GM19351 (cell line): ENCODE data around the gene DCT.
A peak's percentile ranks its signal among the peaks of the same experiment; 100 is the strongest.

ENCODE experiments used
- ATAC-seq: cut with Tn5 transposase; IDR thresholded peaks from one replicate; pipeline ENCODE4 v1.9.1; 2021; ENCODE audit warnings: mild to moderate bottlenecking, moderate library complexity; ENCODE audit not compliant: unreplicated experiment

DCT gene

DNA sequence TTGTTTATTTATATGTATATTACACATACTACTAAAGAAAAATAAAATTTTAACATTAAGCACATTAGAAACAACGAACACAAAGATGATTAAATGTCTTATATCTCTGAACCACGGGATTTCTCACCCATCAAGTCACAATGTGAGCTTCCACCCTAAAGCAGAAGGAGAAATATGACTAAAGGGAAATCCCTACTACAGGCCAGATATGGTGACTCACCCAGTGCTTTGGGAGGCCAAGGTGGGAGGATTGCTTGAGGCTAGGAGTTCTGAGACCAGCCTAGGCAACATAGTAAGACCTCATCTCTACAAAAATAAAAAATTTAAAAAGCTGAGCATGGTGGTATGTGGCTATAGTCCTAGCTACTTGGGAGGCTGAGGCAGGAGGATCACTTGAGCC, 24.6 kb downstream of the DCT start:
- ATAC-seq: no peak

DNA sequence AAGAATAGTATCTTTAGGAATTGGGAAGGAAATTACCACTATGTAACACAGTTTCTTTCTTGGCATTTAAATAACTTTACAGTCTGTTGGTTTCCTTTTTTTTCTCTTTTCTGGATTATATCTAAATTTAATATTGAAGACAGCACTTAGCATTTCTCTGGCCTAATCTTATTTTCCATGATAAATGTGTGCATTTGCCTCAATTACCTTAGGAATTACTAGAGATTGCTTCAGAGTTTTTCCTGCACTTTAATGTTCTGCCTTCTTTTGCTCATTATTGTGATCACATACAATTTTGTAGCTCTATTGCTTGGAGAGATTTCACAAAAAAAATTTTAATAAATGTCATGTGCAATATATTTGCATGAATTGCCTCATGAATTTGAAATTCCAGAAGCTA, 25.1 kb downstream of the DCT start:
- no peak for ATAC-seq

DNA sequence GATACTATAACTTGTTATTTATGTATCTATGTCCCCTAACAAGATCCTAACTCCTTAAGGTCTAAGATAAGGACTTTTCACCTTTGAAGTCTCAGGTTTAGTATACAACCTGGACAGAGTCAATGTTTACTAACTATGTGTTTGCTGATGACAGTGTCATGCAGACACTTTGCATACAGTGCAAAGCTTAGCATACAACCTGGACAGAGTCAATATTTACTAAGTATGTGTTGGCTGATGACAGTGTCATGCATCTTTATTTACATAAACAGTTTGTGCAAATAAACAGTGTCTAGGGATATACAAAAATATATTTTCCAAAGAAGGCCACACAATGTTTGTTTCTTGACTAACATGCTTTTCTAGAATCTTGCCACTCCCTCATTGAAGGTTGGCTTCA, 34.7 kb downstream of the DCT start:
- no peak for ATAC-seq

DNA sequence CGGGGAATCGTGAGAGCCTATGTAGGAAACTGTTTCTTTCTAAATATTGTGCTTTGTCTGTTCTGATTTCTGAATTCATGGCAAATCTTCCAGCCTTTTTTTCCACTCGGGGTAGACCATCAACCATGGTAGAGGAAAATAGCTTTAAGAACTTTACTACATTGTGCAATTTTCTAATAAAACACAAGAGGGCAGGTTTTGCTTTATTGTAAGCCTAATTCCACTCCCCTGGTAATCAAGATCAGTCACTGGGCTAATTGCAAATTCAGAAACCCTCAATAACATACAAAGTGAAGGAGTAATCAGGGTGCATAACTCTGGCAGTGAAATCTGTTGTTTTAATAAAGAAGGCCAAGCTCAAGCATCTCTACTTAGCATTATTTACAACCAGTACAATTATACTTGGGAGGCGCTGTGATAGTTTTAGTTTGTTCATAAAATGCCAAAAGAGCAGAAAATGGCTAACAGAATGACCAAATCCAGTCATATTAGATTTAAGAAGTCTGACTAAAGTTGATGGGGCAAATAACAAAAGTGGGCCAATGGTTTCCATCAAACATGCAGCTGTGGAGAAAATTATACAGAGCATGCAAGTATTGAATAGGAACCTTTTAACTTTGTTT, 43.8 kb downstream of the DCT start:
- peak; percentile 78 for ATAC-seq

DNA sequence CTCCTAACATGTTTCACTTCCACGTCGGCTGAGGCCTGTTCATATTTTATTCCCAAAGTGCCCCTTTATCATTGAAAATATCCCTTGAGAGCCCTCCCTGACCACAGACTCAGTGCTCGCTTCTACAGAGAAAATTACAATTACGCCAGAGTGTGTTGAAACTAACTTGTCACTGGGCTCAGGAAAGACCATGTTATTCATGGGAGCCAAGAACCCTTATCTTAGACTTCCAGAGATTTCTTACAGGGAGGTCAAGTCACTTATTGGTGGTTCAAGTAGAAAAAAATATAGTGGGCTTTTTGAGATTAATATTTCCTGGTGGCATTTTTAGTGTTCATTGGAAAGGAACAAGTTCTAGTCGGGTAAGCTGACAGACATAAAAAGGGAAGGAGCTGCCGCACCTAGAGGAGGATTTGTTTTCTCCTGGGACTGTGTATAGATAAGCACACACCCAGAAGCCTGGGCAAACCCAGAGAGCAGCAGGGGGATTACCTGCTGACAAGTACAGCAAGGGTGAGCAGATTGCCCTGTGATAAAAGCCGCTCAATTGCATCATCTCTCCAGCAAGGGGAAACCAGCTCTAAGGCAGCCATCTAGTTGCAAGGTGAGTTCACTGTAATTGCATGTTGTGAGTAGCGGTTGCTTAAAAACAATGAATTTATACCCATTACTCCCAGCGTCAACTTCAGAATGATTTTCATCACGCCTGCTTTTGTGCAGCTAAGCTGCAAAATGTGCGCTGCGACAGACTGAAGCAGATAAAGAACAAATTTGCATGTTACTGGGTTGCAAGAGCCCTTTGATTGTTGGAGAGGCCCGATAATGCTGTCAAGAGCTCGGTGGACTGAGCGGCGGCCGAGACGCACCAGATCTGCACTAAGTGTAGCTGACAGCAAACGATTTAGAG, 46.2 kb downstream of the DCT start:
- ATAC-seq: no peak

DNA sequence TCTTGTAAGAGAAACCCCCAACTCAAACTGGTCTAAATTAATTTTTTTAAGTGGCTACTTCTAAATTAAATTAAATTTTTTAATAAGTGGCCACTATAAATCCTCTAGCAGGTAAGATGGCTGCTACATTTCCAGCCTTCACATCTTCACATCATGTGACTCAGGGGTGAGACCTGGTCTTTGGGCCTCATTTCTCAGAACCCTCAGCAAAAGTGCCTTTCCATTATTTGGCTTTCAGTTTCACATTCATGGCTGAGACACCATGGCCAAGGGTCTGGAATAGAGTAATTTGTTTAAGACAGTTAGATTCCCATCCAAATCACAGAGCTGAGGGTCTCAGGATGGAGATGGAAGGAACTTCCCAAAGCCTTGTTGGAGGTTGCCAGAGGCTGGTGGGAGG, 47.5 kb downstream of the DCT start:
- ATAC-seq: no peak

DNA sequence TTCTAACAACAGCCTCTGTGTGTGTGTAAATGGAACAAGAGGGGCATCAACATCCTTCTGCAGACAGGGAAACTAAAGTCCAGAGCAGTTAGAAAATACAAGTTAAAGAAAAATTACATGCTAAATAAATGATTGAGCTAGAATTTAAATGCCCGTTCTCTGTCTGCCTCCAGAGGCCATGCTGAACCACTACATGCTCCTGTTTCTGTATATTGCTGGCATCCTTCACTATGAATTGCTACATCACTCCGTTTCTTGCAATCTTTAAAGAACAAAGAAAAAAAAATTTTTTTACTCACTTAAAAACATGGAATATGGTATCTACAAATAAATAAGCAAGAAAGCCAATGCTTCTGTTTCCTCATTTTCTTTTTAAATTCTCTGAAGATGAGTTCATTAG, 47.9 kb downstream of the DCT start:
- no peak for ATAC-seq

DNA sequence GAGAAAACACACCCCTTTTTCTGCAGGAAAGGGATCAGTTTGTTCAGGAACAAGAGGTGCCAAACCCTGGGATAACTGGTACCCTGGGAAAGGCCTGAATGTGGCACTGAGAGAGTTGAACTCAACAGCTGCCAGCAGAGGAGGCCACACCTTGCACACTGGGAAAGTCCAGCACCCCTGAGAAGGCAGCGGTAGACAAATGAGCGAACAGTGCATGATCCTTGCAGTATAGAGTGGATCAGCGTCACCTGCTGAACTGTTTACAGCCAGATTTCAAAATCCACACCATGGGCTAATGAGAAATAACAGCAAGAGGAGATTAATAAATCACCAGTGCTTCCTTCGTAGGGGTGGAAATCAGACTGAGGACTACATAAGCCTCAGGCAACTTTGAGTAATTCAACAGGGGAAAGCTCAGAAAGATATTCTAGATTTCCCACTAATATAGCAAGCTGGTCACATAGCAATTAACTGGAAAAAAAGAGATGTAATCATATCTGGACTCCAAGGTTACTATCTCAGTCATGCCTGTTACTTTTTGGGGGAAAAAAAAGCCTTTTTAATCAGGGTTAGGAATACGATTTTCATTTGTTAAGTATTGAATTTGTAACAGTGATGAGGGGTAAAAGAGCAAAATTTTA, 52.0 kb downstream of the DCT start:
- no peak for ATAC-seq

DNA sequence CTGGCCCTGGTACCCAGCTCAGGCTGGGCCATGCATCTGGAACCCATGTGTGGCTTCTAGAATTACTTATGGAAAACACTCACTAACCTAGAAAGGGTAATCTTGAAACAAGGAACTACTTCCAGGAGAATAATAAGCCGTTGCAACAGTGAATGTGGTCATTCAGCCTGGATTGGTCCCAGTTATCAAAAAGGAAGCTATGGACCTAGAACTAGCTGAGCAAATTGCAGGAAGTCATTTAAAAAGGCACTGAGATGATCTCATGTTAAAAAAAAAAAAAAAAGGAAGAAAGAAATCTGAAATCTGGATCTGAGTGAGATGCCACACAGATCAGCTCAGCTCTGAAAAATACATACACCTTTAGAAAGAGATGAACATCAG, 59.6 kb downstream of the DCT start:
- ATAC-seq: no peak

DNA sequence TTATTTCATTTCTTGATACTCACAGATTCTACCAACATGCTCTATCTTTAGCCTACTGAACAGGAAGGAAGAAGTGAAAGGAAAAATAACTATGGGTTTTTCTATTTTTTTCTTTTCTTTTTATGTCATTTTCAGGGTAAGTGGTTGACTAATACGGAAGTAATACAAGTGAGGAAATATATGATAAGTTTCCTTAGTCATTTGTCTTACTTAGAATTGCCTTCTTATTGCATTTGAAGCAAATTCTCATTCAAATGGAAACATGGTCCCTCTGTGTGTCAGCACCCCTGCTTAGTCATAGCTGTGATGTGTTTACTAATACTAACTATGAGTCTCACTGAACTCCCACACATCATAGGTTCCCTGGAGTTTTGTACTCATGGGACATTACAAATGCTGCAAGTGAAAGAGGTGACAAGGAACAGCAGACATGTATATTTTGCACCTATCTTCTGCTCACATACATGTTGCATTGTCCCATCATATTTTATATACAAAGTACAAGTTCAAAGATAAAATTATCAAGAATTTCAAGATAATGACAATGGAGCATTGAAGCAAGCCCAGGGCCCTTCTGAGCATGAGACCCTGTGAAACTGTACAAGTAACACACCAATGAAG, 60.1 kb downstream of the DCT start:
- peak; percentile 60 for ATAC-seq

DNA sequence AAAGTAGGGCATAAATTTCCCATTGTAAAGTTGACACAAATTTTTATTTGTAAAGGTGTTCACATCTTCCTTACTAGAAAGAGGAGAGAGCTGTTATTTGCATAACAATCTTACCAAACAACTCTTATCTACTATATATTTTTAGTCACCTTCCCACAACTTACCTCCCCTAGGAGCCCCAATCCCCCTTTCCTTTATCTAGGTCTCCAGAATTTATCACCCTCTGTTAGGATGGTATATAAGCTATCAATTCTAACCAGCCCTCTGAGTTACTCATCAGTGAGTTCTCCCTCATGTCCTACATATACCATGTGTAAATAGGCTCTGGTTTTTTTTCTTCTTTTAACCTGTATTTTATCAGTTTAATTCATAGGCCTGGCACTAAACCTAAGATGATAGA, 62.2 kb downstream of the DCT start:
- no peak for ATAC-seq

DNA sequence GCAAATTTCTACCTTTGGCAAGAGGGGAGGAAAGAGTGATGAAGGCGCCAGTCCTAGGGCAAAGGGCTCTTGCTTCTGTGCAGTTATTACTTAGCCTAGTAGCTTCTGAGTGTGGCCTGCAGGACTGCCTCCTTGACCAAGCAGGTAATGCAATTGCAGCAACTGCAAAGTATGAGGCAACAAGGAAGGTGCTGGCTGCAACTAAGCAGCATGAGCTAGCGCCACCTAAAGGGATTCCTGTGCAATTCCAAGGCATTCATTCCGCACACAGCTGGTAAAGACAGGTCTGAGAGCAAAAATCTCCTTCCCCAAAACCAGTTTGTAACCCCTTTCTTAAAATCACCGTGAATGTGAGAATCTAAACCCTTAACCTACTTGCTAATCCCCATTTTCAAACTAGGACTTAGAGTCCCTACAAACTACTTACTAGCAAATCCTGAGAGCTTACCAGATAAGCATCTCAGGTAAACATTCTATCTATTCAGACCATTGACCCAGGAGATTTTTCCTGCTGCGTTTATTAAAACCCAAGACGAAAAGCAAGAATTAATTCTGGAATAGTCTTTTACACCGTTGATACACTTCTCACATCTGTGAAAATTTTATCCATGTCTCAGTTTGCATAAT, 62.9 kb downstream of the DCT start:
- ATAC-seq: no peak

DNA sequence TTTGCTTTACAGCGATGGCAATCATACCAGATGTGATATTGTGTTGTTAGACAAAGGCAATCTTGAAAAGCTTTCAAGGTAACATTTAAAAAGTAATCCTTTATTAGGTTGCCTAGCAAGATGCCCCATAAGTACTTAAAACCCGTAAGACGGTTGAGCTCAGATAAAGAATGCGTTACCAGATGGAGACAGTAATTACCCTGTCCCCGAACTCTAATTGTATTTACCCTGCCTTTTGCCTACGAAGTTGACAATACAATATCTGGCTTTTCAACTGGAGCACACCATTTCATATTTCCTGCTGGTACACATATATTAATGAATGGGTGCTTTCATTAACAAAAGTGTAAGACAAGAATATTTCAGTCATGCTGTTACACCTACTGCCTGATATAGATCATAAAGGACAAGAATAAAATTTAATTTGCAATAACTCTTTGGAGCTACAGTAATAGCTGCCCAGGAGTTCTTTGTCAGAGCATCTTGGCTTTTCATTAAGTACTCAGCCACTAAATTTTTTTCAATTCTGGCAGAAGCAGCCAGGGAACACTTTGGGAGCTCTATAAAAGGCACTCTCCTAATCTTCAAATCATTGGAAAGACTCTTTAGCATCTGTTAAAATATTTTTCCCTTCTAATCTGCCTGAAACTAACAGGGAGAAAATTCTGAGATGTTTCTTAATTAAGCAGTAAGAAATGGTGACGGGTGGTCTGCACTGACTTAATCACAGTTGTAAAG, 63.8 kb downstream of the DCT start:
- ATAC-seq: no peak

DNA sequence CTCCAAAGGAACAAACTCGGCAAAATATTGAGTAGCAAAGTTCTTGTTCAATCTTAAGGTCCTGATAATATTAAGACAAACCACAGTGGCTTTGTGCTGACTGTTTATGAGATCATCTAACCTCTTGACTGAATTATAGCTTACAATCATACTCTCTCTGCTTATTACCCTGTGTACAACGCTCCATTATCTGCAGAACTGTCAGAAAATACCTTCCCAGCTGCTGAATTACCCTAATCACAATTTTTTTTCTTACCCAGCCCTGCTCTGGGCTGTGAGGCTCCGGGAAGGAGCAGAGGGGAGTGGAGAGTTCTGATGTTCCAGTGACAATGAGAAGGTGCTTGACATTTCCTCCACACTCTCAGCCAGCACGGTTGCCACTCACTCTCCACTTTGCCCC, 64.8 kb downstream of the DCT start:
- ATAC-seq: no peak

DNA sequence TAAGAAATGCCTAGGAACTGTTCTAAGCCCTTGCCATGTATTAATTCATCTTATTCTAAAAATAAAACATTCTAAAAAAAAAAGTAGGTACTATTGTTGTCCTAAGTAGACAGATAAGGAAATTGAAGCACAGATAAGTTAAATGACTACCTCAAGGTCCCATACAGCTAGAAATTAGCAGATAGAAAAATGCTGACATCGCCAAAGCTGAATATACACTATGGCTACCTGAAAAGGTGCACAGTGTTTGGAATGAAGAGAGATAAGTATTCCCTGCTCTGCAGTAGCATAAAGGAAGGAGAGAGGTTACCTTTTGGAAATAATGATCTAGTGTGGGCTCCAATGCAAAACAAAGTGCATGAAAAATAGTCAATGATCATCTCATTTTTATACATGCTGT, 65.3 kb downstream of the DCT start:
- no peak for ATAC-seq

DNA sequence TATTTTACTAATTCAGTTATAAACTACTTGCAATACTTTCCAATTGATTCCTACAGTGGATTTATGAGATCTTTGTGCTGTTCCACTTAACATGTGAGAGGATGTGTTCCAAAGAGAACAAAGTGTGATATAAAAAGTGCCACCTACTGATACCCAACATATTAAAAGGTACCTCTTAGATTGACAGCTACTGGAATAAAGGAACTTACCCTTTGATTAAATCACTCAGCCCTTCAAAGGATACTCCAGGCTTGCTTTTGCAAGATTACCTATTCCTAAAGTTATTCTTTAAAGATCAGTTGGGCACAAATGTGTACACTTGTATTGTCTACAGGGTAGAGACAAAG, 65.9 kb downstream of the DCT start:
- ATAC-seq: no peak

DNA sequence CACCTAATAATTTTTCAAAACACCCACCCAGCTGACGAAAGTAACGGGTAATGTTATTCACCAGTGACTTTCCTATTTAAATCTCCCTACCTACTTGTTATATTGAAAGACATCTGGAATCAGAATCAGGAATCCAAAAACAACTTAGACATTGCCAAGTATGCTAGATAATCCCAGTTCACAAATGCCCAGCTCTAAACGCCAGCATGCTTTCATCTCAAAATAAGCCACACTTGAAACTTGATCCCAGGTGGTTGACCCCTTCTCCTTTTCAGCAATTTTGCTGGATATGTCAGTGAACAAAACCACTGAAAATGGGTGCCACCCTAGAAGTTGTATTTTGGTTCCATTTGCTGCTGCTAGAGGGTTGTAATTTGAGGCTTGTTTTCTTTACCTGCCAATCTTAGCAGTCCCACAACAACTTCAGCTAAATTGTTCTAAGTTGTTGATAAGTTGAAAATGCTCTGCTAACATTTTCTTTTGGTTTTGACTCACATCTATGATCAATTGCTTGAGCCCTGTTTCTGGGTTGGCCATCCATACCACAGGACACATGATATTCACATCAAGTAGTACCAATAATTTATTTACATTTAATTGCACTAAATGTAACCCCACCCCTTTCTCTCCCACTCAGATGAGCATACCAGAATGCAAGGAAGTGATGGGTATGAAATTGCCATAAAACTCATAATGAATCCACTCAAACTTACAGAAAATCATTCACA, 66.4 kb downstream of the DCT start:
- ATAC-seq: no peak

DNA sequence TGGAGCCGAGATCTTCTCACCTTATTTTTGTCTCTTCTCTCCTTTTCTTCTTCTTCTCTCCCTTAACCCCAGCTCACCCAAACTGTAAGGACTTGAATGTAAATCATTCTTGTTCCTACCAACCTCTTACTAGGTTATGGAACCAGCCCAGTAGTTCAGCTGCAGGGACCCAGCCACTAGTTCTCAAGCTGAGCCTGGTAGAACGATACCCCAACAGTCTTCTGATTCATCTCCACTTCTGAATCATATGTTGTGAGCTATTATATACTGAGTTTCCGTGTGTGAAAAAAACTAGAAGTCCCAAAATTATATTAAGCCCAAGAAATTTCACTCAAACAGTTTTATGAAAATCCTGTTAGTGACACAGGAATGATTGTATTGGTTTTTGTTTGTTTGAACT, 67.7 kb downstream of the DCT start:
- no peak for ATAC-seq

DNA sequence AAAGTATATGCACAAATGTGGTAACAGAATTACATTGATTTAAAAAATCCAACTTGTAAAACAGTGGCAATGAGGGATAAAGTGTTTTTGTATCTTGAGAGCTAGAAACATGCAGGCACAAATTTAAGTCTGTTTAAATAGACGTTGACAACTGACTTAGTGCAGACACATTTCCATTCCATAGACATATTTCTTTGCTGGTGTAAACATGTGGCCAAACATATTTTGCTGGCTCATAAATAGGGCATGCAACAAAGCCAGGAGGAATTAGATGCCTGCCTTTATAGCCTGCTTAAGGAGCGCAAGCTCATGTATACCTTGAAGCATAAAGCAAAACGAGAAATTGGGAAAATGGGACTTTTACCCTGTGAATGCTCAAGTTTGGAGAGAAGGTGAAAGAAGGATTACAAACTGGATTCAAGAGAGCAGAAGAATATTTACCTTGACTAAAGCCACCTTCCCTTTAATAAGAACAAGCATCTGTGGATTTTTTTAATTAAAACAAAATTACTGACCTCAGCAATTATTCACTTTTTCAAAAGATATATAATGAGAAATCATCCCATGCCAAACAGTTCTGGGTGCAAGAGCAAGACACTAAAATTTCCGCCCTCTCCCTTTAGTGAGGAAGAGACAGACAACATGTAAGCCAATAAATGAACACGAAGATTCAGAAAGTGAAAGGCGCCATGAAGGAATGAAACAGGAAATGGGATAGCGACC, 71.0 kb downstream of the DCT start:
- ATAC-seq: no peak
